IMR-90 (cell line): ENCODE results near the gene FMN1.

ENCODE experiments used
- CTCF ChIP-seq: conservative IDR thresholded peaks from 2 replicates; pipeline ENCODE4 v1.5.1; 2012; ENCODE audit warnings: mild to moderate bottlenecking, low read depth, low read length, improper control_type of control experiment
- MAFK ChIP-seq: IDR thresholded peaks from 2 replicates; pipeline ENCODE4 v1.6.1; 2012; ENCODE audit warnings: low read depth, low read length, improper control_type of control experiment
- MAZ ChIP-seq: IDR thresholded peaks from 2 replicates; pipeline ENCODE4 v1.6.1; 2012; ENCODE audit warnings: low read depth, mild to moderate bottlenecking, low read length, improper control_type of control experiment, moderate library complexity, borderline replicate concordance
- NFE2L2 ChIP-seq: fragments of 150-350 bp; IDR thresholded peaks from 2 replicates; pipeline ENCODE4 v1.6.1; 2016; ENCODE audit warnings: low read depth, mild to moderate bottlenecking, low read length
- POLR2A ChIP-seq: IDR thresholded peaks from 2 replicates; pipeline ENCODE4 v1.6.1; 2012; ENCODE audit warnings: mild to moderate bottlenecking, low read depth, low read length
- RAD21 ChIP-seq: IDR thresholded peaks from 2 replicates; pipeline ENCODE4 v1.6.1; 2012; ENCODE audit warnings: low read length, improper control_type of control experiment
- SMC3 ChIP-seq: fragments of 150-350 bp; IDR thresholded peaks from 2 replicates; pipeline ENCODE4 v1.6.1; 2016; ENCODE audit warnings: low read depth, mild to moderate bottlenecking, antibody characterized with exemption, low read length, moderate library complexity
- USF2 ChIP-seq: fragments of 150-350 bp; IDR thresholded peaks from 2 replicates; pipeline ENCODE4 v1.6.1; 2017; ENCODE audit warnings: mild to moderate bottlenecking, antibody characterized with exemption, low read length, low read depth

- no peak for TF ChIP-seq POLR2A
- TF ChIP-seq MAZ, result no peak
- no peak for TF ChIP-seq SMC3
- no peak for TF ChIP-seq CTCF
- no peak for TF ChIP-seq NFE2L2
- no peak for TF ChIP-seq USF2
- no peak for TF ChIP-seq RAD21
- TF ChIP-seq MAFK, result no peak
Observed at GRCh38 chr15:33099213-33099612, 95.3 kb downstream of the FMN1 start.
